ENCODE data around the gene CLDN6. TPM values are rescaled to one million over a fixed set of nuclear protein-coding genes. Genes with fewer than 3 reads are reported as not detected.
A peak's percentile ranks its signal among the peaks of the same experiment; 100 is the strongest.

Gene CLDN6
- total and polyA plus RNA-seq, 2 donors (not counting 1 experiment from before 2014, with no cell fraction given) = 0.03 TPM; not detected in 1

DNA sequence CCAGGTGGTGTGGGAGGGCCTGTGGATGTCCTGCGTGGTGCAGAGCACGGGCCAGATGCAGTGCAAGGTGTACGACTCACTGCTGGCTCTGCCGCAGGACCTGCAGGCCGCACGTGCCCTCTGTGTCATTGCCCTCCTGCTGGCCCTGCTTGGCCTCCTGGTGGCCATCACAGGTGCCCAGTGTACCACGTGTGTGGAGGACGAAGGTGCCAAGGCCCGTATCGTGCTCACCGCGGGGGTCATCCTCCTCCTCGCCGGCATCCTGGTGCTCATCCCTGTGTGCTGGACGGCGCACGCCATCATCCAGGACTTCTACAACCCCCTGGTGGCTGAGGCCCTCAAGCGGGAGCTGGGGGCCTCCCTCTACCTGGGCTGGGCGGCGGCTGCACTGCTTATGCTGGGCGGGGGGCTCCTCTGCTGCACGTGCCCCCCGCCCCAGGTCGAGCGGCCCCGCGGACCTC is 4.5 kb downstream of the CLDN6 start:
- H3K79me2 ChIP-seq (ENCODE audit: control insufficient read depth, insufficient read depth, low read length) = no peaks in the 10 kb centered on the region
- H3K4me1 ChIP-seq (ENCODE audit: control insufficient read depth, extremely low read depth, insufficient read depth, low read length) = no peaks in the 10 kb centered on the region
- TF ChIP-seq EZH2 (IDR thresholded peaks at IDR 0.05; ENCODE audit: low read length, missing control alignments) = no peak
- TF ChIP-seq, protein P1, sequence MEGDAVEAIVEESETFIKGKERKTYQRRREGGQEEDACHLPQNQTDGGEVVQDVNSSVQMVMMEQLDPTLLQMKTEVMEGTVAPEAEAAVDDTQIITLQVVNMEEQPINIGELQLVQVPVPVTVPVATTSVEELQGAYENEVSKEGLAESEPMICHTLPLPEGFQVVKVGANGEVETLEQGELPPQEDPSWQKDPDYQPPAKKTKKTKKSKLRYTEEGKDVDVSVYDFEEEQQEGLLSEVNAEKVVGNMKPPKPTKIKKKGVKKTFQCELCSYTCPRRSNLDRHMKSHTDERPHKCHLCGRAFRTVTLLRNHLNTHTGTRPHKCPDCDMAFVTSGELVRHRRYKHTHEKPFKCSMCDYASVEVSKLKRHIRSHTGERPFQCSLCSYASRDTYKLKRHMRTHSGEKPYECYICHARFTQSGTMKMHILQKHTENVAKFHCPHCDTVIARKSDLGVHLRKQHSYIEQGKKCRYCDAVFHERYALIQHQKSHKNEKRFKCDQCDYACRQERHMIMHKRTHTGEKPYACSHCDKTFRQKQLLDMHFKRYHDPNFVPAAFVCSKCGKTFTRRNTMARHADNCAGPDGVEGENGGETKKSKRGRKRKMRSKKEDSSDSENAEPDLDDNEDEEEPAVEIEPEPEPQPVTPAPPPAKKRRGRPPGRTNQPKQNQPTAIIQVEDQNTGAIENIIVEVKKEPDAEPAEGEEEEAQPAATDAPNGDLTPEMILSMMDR (conservative IDR thresholded peaks at IDR 0.05 in 1 of 2, IDR thresholded peaks at IDR 0.05 in 1 of 2; ENCODE audit: low read depth in 1 of 2, low read length in 2 of 2) = no peak

DNA sequence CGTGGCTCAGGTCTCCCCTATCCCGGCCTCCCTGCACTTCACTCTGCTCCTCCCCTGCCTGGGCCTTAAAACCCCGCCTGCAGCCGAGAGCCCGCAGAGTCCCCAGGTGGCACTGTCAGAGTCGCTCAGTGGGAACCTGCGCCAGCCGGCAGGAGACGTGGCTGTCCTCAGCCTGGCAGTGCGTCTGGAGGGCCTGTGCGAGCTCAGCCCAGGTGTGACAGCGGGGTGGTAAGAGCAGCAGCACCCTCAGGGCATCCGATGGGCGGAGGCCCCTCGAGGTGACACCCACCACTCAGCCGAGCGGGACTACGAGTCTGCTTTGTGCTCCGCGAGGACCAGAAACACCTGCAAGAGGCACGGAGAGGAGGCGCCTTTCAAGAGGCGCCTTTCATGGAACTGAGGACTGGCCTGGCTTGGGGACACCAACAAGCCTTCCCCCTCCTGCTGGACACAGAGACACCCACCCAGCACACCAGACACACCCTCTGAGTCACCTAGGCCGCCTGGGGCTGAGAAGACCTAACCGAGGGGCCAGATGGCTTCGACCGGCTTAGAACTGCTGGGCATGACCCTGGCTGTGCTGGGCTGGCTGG is 5.1 kb downstream of the CLDN6 start, which contains the start of gene CLDN9:
Gene CLDN9 (plus strand): TSS at position 96 of the 593 bp plus-strand sequence. CDS start 440 bp downstream, at position 536.
- DNase-seq (ENCODE audit: low read depth in 2 of 2) = no peak
- Histone ChIP-seq H3K9ac (ENCODE audit: insufficient read depth, low read length) (no peak within 1 kb of the TSS), H3K79me2 (ENCODE audit: control insufficient read depth, insufficient read depth, low read length) (no peaks in the 10 kb centered on the region)

More for the DNA sequence above, 4.5 kb downstream of the CLDN6 start:
- no peak for DNase-seq (ENCODE audit: low read depth in 2 of 2)
- Histone ChIP-seq H3K4me3 (replicated peaks in 1 of 4; ENCODE audit: control extremely low read depth in 1 of 4, insufficient read depth in 1 of 4, low read depth in 3 of 4, low read length in 4 of 4) (no peak overlapping the region), H3K9ac (ENCODE audit: insufficient read depth, low read length) (no peak overlapping the region), H3K9me3 (ENCODE audit: control insufficient read depth, insufficient read depth, low read depth, low read length) (no peaks in the 10 kb centered on the region), H2AFZ (ENCODE audit: low read length) (no peak overlapping the region), H3K36me3 (ENCODE audit: control insufficient read depth, insufficient read depth, low read length) (no peaks in the 10 kb centered on the region), H3K4me2 (ENCODE audit: extremely low read depth, insufficient read depth, low read length) (no peak overlapping the region), H3K27me3 (ENCODE audit: control insufficient read depth, insufficient read depth, low read length) (peaks cover 30% of the 10 kb centered on the region), H4K20me1 (ENCODE audit: control insufficient read depth, extremely low read depth, insufficient read depth, low read length) (no peaks in the 10 kb centered on the region), H3K27ac (ENCODE audit: insufficient read depth, low read length) (no peak overlapping the region)

DNA sequence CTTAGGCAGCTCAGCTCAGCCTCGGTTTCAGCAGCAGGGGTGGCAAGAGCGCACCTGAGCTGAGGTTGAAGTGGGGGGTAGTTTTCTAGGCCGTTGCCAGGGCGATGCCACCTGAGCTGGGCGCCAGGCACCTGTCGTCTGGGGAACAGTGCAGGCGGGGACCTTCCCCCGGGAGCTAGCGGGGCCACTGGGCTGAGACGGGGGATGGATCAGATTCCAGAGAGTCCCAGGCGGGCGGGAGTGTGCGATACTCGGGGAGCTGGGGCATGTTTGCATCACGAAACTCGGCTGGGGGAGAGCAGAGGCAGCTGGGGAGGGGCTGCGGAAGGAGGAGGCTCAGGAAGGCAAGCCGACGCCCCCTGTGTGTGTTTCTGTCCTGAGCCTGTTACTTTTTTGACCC is 5.7 kb downstream of the CLDN6 start:
- Histone ChIP-seq H3K27me3 (ENCODE audit: control insufficient read depth, insufficient read depth, low read length) (peaks cover 34% of the 10 kb centered on the region), H3K79me2 (ENCODE audit: control insufficient read depth, insufficient read depth, low read length) (no peaks in the 10 kb centered on the region), H4K20me1 (ENCODE audit: control insufficient read depth, extremely low read depth, insufficient read depth, low read length) (no peaks in the 10 kb centered on the region), H3K9ac (ENCODE audit: insufficient read depth, low read length) (no peak overlapping the region), H3K4me2 (ENCODE audit: extremely low read depth, insufficient read depth, low read length) (no peak overlapping the region), H3K4me1 (ENCODE audit: control insufficient read depth, extremely low read depth, insufficient read depth, low read length) (no peaks in the 10 kb centered on the region), H3K4me3 (replicated peaks in 1 of 4; ENCODE audit: control extremely low read depth in 1 of 4, insufficient read depth in 1 of 4, low read depth in 3 of 4, low read length in 4 of 4) (no peak overlapping the region), H3K9me3 (ENCODE audit: control insufficient read depth, insufficient read depth, low read depth, low read length) (no peaks in the 10 kb centered on the region), H3K36me3 (ENCODE audit: control insufficient read depth, insufficient read depth, low read length) (no peaks in the 10 kb centered on the region), H3K27ac (ENCODE audit: insufficient read depth, low read length) (no peak overlapping the region), H2AFZ (ENCODE audit: low read length) (no peak overlapping the region)
- TF ChIP-seq, protein P1 (conservative IDR thresholded peaks at IDR 0.05 in 1 of 2, IDR thresholded peaks at IDR 0.05 in 1 of 2; ENCODE audit: low read depth in 1 of 2, low read length in 2 of 2) = no peak
- TF ChIP-seq EZH2 (IDR thresholded peaks at IDR 0.05; ENCODE audit: low read length, missing control alignments) = peak; percentile 17
- DNase-seq (ENCODE audit: low read depth in 2 of 2) = no peak

More for the DNA sequence above, 5.1 kb downstream of the CLDN6 start, which contains the start of gene CLDN9:
- Histone ChIP-seq H3K4me2 (ENCODE audit: extremely low read depth, insufficient read depth, low read length) (no peak within 1 kb of the TSS), H3K4me3 (replicated peaks in 1 of 4; ENCODE audit: control extremely low read depth in 1 of 4, insufficient read depth in 1 of 4, low read depth in 3 of 4, low read length in 4 of 4) (no peak within 1 kb of the TSS), H3K4me1 (ENCODE audit: control insufficient read depth, extremely low read depth, insufficient read depth, low read length) (no peaks in the 10 kb centered on the region), H4K20me1 (ENCODE audit: control insufficient read depth, extremely low read depth, insufficient read depth, low read length) (no peaks in the 10 kb centered on the region), H3K27me3 (ENCODE audit: control insufficient read depth, insufficient read depth, low read length) (peaks cover 34% of the 10 kb centered on the region), H3K27ac (ENCODE audit: insufficient read depth, low read length) (no peak within 1 kb of the TSS), H2AFZ (ENCODE audit: low read length) (no peak within 1 kb of the TSS), H3K9me3 (ENCODE audit: control insufficient read depth, insufficient read depth, low read depth, low read length) (no peaks in the 10 kb centered on the region), H3K36me3 (ENCODE audit: control insufficient read depth, insufficient read depth, low read length) (no peaks in the 10 kb centered on the region)
- TF ChIP-seq EZH2 (IDR thresholded peaks at IDR 0.05; ENCODE audit: low read length, missing control alignments) = no peak
- TF ChIP-seq, protein P1 (conservative IDR thresholded peaks at IDR 0.05 in 1 of 2, IDR thresholded peaks at IDR 0.05 in 1 of 2; ENCODE audit: low read depth in 1 of 2, low read length in 2 of 2) = no peak
